GM20000 (cell line): ENCODE data around the gene DDIAS.

ENCODE experiments used
- DNase-seq: peaks from one replicate; pipeline ENCODE4 v3.0.0; 2012; ENCODE audit warnings: low spot score
- CTCF ChIP-seq: IDR thresholded peaks from 2 replicates; pipeline ENCODE4 v1.5.1; 2012; ENCODE audit warnings: mild to moderate bottlenecking, control low read depth; ENCODE audit errors: extremely low read depth, missing control alignments

DDIAS gene

GRCh38 chr11:82871646-82872045 is 29.9 kb upstream of the DDIAS start:
- no peak for DNase-seq
- no peak for TF ChIP-seq CTCF

GRCh38 chr11:82872377-82873150 is 29.0 kb upstream of the DDIAS start:
- no peak for DNase-seq
- TF ChIP-seq CTCF = no peak

- DNase-seq = no peak
These were observed 27.6 kb upstream of the DDIAS start for GRCh38 chr11:82873919-82874333.

GRCh38 chr11:82874646-82875523 is 26.7 kb upstream of the DDIAS start:
- no peak for TF ChIP-seq CTCF
- no peak for DNase-seq

More at GRCh38 chr11:82873919-82874333, 27.6 kb upstream of the DDIAS start:
- no peak for TF ChIP-seq CTCF

- no peak for TF ChIP-seq CTCF
- DNase-seq = no peak
These were observed 17.7 kb upstream of the DDIAS start for GRCh38 chr11:82883853-82884252.

- DNase-seq = no peak
- no peak for TF ChIP-seq CTCF
These were observed 12.2 kb upstream of the DDIAS start for GRCh38 chr11:82889133-82890001.
